ENCODE measurements around the gene GALNTL6.
"Not testable (repeated sequence)": the region's sequence is repeated elsewhere in the genome, so short reads cannot be mapped to it uniquely, and the experiment has no call there.

The GALNTL6 gene

GRCh38 chr4:173019664-173020063, 1206.5 kb downstream of the GALNTL6 start:
- DNase-seq (ENCODE audit: low read depth), result no peak

DNA sequence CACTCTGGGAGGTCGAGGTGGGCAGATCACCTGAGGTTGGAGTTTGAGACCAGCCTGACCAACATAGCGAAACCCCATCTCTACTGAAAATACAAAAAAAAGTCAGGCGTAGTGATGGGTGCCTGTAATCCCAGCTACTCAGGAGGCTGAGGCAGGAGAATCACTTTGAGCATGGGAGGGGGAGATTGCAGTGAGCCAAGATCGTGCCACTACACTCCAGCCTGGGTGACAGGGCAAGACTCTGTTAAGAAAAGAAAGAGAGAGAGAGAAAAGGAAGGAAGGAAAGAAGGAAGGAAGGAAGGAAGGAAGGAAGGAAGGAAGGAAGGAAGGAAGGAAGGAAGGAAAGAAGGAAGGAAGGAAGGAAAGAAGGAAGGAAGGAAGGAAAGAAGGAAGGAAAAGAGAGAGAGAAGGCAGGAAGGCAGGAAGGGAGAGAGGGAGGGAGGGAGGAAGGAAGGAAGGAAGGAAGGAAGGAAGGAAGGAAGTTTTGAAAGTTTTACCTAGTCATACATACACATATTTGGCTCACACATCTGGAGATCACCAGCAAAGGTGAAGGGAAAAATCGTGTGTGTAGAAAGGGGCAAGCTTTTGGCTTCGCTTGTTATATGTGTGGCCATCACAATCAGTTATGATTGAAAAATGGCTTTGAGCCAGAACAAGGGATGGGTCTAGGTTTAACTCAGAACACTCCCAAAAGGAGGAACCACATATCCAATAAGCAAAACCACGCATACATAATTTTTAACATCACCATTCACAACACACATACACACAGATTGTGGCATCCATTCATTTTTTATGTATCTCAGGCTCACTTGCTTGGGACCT, 1208.8 kb downstream of the GALNTL6 start:
- DNase-seq (ENCODE audit: low read depth), result not testable (repeated sequence)

DNA sequence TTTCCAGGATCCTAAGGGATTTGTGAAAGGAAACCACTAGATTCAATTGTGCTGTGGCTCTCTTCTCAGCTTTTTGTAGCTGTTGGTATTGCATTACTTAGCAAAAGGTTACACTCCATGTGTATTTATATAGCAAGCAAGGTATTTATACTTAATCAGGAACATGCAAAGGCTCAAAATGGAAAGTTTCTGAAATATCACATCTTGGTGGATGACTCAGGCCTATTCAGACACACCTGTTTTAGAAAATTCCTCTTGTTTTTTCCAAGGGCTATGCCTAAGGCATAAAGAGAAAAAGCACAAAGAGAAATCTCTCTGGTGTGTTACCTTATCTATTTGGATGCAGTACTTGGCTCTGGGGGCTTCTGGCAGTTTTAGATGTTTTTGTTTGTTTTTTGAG, 1211.0 kb downstream of the GALNTL6 start:
- DNase-seq (ENCODE audit: low read depth), result no peak

DNA sequence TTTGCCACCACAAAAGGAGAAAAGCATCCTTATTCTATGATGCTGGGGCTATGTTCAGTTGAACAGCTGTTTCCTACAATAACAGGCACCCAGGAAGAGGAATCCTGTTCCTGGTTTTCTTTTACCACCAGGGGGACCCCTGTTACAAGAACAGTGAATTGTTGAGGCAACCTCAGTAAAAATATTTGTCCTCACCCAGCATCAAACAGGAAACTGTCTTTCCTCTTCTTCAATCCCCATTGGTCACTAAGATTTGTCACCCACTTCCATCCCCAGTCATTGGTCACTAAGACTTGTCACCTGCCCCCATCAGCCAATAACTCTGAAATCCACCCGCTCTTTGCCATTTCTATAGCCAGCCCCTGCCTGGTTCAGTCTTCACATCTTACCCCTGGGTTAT, 1211.9 kb downstream of the GALNTL6 start:
- DNase-seq (ENCODE audit: low read depth), result peak; percentile 3

- no peak for DNase-seq (ENCODE audit: low read depth)
Observed at GRCh38 chr4:173037242-173037641, 1224.0 kb downstream of the GALNTL6 start.

DNA sequence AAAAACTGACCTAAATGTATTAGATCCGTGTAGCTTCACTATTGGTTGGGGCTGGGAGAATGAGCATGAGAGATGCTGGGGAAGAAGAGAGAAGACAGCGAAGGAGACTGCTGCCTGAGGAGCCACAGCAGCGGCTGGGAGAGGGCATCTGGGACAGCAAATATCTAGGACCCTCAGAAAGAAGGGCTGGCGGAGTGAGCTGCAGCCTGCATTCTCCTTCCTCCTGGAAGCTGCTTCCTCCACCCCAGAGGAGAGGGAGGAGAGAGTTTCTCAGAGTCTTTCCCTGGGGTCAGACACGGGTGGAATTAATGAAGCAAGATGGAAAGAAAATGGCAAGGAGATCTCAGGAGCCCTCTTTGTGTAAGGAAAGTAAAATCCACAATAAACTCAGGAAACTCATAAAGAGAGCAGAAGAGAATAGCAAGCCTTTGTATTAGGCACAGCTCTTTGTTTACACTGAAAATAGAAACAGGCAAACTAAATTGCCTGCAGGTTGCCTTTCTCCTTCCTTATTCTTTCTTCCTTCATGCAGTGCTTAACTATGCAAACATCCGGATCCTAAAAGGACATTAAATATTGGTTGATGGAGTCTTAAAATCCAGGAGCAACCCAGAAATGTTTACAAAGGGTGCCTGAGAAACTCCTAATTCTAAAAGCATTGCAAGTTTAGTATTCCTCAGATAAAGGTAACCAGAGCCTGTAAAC, 1225.1 kb downstream of the GALNTL6 start:
- no peak for DNase-seq (ENCODE audit: low read depth)

DNA sequence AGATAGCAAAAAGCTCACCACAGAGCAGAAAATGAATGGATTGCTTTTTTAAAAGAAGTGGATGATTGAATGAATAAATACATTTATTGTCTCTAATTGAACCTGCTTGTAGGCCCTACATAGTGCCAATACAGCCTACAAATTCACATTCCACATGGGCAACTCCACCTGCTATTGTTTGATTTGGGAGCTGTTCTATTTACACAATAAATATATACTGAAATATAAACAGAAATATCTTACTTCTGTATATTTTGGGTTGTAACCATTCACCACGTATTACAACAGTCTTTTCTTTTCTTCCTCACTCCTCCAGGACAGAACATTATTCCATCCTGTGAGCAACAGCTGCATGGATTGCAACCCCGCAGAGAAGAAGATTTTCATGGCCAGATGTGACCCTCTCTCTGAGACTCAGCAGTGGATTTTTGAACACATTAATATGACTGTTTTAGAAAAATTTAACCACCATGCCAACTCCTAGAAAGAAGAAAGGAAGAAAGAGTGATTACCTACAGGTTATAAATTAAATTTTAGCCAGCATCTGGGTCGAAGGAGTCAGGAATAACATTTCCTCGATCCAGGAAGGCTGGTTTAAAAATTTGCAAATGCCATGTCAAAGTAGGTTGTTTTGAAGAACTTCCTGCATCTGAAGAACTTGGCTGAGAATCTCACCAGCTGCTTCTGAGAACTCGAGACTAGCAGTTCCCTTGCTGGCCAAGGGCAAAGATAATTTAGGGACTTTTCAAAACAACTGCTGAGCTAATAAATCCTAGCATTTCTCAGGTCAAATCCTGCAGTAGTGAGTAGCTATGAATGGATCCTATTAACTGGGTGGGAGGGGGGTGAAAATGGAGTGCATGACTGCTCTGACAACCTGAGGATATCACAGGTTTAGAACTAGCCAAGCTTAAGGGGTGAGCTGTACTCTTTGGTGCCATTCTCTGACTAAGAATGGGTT, 1226.7 kb downstream of the GALNTL6 start:
- DNase-seq (ENCODE audit: low read depth), result no peak

- no peak for DNase-seq (ENCODE audit: low read depth)
Observed at GRCh38 chr4:173041482-173041881, 1228.3 kb downstream of the GALNTL6 start.

DNA sequence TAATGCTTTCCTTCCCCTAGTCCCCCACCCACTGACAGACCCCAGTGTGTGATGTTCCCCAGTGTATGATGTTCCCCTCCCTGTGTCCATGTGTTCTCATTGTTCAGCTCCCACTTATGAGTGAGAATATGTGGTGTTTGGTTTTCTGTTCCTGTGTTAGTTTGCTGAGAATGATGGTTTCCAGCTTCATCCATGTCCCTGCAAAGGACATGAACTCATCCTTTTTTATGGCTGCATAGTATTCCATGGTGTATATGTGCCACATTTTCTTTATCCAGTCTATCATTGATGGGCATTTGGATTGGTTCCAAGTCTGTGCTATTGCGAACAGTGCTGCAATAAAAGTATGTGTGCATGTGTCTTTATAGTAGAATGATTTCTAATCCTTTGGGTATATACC, 1228.9 kb downstream of the GALNTL6 start:
- DNase-seq (ENCODE audit: low read depth), result not testable (repeated sequence)

DNA sequence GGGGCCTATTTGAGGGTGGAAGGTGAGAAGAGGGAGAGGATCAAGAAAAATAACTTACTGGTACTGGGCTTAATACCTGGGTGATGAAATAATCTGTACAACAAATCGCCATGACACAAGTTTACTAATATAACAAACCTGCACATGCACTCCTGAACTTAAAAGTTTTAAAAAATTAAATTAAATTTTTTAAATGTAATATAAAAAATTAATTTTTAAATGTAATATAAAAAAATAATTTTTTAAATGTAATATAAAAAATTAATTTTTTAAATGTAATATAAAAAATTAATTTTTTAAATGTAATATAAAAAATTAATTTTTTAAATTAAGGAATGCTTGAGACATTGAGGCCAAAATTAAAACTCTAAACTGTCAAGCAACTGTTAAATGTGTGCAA, 1231.1 kb downstream of the GALNTL6 start:
- no peak for DNase-seq (ENCODE audit: low read depth)

DNA sequence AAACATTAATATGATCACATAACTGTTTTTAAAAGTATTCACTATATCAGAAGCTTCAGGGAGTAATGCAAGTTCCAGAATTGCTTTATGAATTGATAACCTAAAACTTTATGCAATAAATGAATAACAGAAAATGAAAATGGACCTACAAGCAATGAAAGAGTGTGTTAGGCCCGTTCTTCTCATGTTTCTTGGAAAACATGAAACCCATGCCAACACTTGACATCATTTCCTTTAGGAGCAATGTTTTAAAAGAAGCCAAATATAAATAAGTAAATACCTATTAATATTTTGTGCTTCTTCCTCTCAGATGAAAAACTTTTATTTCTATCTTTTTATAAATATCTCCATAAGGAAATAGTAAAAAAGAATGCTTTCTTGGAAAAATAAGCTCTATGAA, 1232.4 kb downstream of the GALNTL6 start:
- DNase-seq (ENCODE audit: low read depth), result no peak

DNA sequence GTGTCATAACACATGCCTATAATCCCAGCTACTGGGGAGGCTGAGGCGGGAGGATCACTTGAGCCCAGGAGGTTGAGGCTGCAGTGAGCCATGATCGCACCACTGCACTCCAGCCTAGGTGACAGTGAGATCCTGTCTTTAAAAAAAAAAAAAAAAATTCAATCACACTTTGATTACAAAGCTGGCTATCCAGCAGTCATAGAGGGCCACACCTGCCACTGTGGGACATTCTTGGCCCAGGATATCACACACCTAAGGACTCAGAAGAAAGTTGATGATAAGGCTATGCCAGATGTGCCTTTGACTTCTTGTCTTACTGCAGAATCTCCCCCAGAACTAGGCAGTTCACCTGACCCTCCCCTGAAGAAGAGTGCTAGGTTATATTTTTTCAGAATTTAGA, 1232.9 kb downstream of the GALNTL6 start:
- DNase-seq (ENCODE audit: low read depth), result no peak

DNA sequence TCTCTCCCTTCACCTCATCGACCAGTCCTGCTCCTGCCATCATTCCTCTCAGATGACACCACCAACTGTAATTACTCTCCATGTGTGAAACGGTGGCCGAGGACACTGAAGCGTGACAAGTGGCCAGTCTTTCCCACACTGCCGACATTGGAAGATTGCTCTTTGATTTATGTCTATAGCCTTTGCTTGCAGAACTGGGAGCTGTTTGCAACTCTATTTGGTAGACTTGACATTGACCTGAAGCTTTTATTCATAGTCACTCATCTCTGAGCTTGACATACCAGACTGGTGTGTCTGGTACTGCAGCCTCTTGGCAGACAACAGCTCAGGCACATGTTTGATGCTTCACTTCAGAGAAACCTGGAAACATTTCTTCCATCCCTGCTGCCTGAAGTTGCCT, 1233.6 kb downstream of the GALNTL6 start:
- no peak for DNase-seq (ENCODE audit: low read depth)

DNA sequence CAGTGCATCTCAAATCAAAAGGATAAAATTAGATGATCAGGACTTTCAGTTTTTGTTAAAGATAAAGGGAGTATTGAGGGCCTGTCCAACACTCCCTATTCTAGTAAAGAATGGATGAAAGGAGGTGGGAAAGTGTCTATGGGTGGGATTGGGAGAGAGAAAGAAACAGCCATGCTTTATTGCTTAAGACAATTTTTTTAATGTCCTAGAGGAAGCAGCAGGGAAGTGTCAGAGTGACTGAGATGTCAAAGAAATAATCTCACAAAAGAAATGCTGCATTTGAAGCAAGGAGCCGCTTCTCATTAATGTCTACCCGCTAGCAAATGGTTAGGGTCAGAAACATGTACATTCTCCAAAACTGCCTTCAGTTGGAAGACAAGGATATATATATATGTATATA, 1238.0 kb downstream of the GALNTL6 start:
- no peak for DNase-seq (ENCODE audit: low read depth)

GRCh38 chr4:173051716-173052115, 1238.5 kb downstream of the GALNTL6 start:
- DNase-seq (ENCODE audit: low read depth), result no peak

GRCh38 chr4:173052439-173052838, 1239.2 kb downstream of the GALNTL6 start:
- DNase-seq (ENCODE audit: low read depth), result no peak

- no peak for DNase-seq (ENCODE audit: low read depth)
Observed at GRCh38 chr4:173056271-173056670, 1243.1 kb downstream of the GALNTL6 start.

GRCh38 chr4:173056710-173057109, 1243.5 kb downstream of the GALNTL6 start:
- no peak for DNase-seq (ENCODE audit: low read depth)

- DNase-seq (ENCODE audit: low read depth), result no peak
Observed at GRCh38 chr4:173057442-173057841, 1244.2 kb downstream of the GALNTL6 start.

GRCh38 chr4:173057901-173058300, 1244.7 kb downstream of the GALNTL6 start:
- DNase-seq (ENCODE audit: low read depth), result no peak

DNA sequence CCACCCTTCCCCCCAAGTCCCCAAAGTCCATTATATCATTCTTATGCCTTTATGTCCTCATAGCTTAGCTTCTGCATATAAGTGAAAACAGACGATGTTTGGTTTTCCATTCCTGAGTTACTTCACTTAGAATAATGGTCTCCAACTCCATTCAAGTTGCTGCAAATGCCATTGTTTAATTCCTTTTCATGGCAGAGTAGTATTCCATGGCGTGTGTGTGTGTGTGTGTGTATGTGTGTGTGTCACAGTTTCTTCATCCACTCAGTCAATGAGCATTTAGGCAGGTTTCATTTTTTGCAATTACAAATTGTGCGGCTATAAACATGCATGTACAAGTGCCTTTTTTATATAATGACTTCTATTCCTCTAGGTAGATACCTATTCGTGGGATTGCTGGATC, 1248.0 kb downstream of the GALNTL6 start:
- no peak for DNase-seq (ENCODE audit: low read depth)

DNA sequence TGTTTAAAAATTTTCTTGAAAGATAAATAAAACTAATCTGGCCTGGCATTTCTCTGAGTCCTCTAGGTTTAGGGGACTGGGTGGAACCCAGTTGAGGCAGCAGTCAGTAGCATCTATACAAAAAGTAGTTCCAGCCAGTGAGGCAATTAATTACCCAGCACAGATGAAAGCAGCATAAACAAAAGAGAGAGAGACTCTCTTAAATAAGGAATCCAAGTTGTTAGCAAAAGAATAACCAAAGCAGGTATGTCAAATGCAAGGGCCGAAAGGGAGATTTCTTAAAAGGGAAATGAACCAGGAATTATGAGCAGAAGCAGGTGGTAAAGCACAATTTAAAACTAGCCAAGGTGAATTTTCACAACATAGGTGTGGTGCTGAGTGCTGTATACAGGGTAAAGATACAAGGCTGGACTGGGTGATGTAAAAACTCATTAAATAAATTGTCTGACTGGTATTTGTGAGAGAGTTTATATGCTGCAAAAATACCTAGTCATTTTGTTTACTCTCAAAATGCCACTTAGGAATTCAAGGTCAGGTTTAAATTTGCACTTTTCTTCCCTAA, 1260.8 kb downstream of the GALNTL6 start:
- no peak for DNase-seq (ENCODE audit: low read depth)
